Testis (tissue), 3 donors: ENCODE results near the gene TBC1D7. TPM values are rescaled to one million over a fixed set of nuclear protein-coding genes. Genes with fewer than 3 reads are reported as not detected.

Experiments
- DNase-seq: peaks from one replicate; pipeline ENCODE4 v3.0.0-alpha.2; 2019
- H3K27ac ChIP-seq, 2 donors: fragments of 200-600 bp; sonication (generic); one replicate each; pipeline ENCODE4 v1.5.1; 2019
- H3K27me3 ChIP-seq: fragments of 200-600 bp; sonication (generic); one replicate; pipeline ENCODE4 v1.5.1; 2019
- H3K36me3 ChIP-seq: fragments of 200-600 bp; sonication (generic); one replicate; pipeline ENCODE4 v1.5.1; 2017; ENCODE audit warnings: low read depth; ENCODE audit errors: missing control alignments
- H3K4me1 ChIP-seq: fragments of 200-600 bp; sonication (generic); one replicate; pipeline ENCODE4 v1.5.1; 2019
- H3K4me3 ChIP-seq, 2 donors: fragments of 200-600 bp; sonication (generic); one replicate each; pipeline ENCODE4 v1.5.1; 2017 to 2019
- H3K9me3 ChIP-seq: fragments of 200-600 bp; sonication (generic); one replicate; pipeline ENCODE4 v1.5.1; 2017
- CTCF ChIP-seq, 3 experiments: fragments of 450-650 bp in 2 of 3; fragments of 200-600 bp in 1 of 3; sonication (generic) in 1 of 3; IDR thresholded peaks; one replicate each; pipeline ENCODE4 v1.5.1; 2016 to 2019; ENCODE audit warnings: antibody characterized with exemption in 3 of 3, mild to moderate bottlenecking in 2 of 3, moderate library complexity in 1 of 3
- POLR2A ChIP-seq: fragments of 450-650 bp; IDR thresholded peaks from one replicate; pipeline ENCODE4 v1.6.1; 2017; ENCODE audit warnings: antibody characterized with exemption, mild to moderate bottlenecking, moderate library complexity
- WGBS, 2 donors: methylation state at CpG; one replicate each; pipeline ENCODE4 v1.1.5; 2018; 5-methylcytosine and 5-hydroxymethylcytosine counted together
- intact Hi-C: fragments of 100-400 bp; cut with DNase I; formaldehyde crosslinking; loops from one replicate; pipeline ENCODE4 v1.15.1; 2023; ENCODE audit warnings: low total_unique reads
- polyA plus RNA-seq: library from polyadenylated mRNA; stranded (reverse); fragments of 350-450 nt; fragmentation: Illumina TruSeq; extraction: RNeasy Lipid Tissue Mini Kit (QIAGEN cat#74804); gene quantifications from one replicate; pipeline ENCODE4 v1.2.3, GENCODE V29; 2014; ENCODE audit warnings: low read depth, low replicate concordance; ENCODE audit not compliant: insufficient read depth
- total RNA-seq, 2 donors: library from RNA; depleted of rRNA; stranded (reverse); fragments of >200 nt; gene quantifications; one replicate each; pipeline ENCODE4 v1.2.3, GENCODE V29; 2016

The TBC1D7 gene
- total and polyA plus RNA-seq, 3 donors from 2014 or later = 24.2 to 48.0 (median 28.0) TPM

DNA sequence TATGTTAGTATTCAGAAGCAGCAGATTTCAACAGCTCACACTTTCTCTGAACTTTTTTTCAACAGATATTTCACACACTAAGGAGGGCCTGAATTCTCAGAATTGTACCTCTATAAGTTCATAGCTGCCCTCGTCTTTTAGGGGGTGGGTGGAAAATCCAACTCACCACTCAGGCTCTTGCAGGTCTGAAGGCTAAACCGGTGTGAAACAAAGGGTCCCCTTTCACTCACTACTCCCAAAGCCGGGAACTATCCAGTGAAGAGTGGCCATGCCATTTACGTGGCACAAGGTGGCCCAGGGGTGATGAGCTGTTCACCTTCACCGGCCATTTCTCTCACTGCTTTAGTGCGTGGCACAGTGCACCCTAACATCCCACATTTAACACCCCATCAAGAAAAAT is 24.2 kb downstream of the TBC1D7 start:
- no peaks in the 10 kb centered on the region for H3K36me3 ChIP-seq
- H3K4me3 ChIP-seq = no peak overlapping the region
- intact Hi-C loops = no loop called here
- TF ChIP-seq CTCF (IDR thresholded peaks at IDR 0.05) (no peak), POLR2A (no peak)
- no peak for DNase-seq
- no peaks in the 10 kb centered on the region for H3K4me1 ChIP-seq
- 64 to 74% methylated on average over 6 of the region's 6 CpGs for WGBS, 2 donors
- no peaks in the 10 kb centered on the region for H3K9me3 ChIP-seq
- no peak overlapping the region for H3K27ac ChIP-seq
- no peaks in the 10 kb centered on the region for H3K27me3 ChIP-seq

DNA sequence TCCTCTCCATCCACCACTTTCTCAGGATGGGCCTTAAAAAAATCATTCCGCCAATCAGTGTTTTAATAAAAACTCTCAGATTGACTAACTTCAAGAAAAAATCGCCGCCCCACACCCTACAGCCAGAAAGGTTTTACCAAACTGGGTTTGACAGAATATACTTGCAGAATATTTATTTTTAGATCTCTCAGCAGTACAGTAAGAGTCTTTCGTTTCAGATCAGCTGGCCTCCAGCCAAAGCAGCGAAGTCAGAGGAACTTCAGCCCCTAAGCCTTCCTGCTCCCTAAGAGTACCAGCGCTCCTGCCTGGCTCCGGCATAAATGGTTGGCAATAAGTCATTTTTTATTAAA is 24.7 kb downstream of the TBC1D7 start:
- H3K27ac ChIP-seq = peak overlapping the region in 1 of 2 donors; percentile 65
- H3K4me3 ChIP-seq = no peak overlapping the region
- TF ChIP-seq POLR2A = no peak
- no peak for TF ChIP-seq CTCF (IDR thresholded peaks at IDR 0.05)
- intact Hi-C loops = no loop called here
- DNase-seq = peak; percentile 82
- H3K36me3 ChIP-seq = no peaks in the 10 kb centered on the region
- H3K4me1 ChIP-seq = no peaks in the 10 kb centered on the region
- H3K9me3 ChIP-seq = no peaks in the 10 kb centered on the region
- H3K27me3 ChIP-seq = no peaks in the 10 kb centered on the region
- 37 to 46% methylated on average over 7 of the region's 7 CpGs for WGBS, 2 donors

- Histone ChIP-seq H3K4me3 (no peak overlapping the region), H3K27ac (peak overlapping the region in 1 of 2 donors; percentile 65), H3K4me1 (no peaks in the 10 kb centered on the region), H3K9me3 (no peaks in the 10 kb centered on the region), H3K36me3 (no peaks in the 10 kb centered on the region), H3K27me3 (no peaks in the 10 kb centered on the region)
- peak; percentile 49 for DNase-seq
- TF ChIP-seq CTCF (IDR thresholded peaks at IDR 0.05) (no peak), POLR2A (no peak)
- 56 to 70% methylated on average over 17 of the region's 17 CpGs for WGBS, 2 donors
- intact Hi-C loops = no loop called here
Observed at GRCh38 chr6:13302751-13303667, 25.3 kb downstream of the TBC1D7 start.

- no peaks in the 10 kb centered on the region for H3K36me3 ChIP-seq
- no peak for TF ChIP-seq POLR2A
- no peak for TF ChIP-seq CTCF (IDR thresholded peaks at IDR 0.05)
- no peaks in the 10 kb centered on the region for H3K27me3 ChIP-seq
- H3K4me3 ChIP-seq = no peak overlapping the region
- no peaks in the 10 kb centered on the region for H3K4me1 ChIP-seq
- peak; percentile 28 for DNase-seq
- WGBS, 2 donors = 74 to 75% methylated on average over 7 of the region's 7 CpGs
- H3K27ac ChIP-seq = peak overlapping the region; percentile 14 to 22
- H3K9me3 ChIP-seq = no peaks in the 10 kb centered on the region
- intact Hi-C loops = no loop called here
Observed at GRCh38 chr6:13302291-13302690, 26.0 kb downstream of the TBC1D7 start.
